Activated naive CD4-positive, alpha-beta T cell treated with anti-CD3 and anti-CD28 coated beads, Interleukin-2, amount 50 U/mL, for 72 hours (primary cell): ENCODE data around the gene WWC2. TPM values are rescaled to one million over a fixed set of nuclear protein-coding genes. Genes with fewer than 3 reads are reported as not detected.

Experiments
- ATAC-seq, 2 donors: fragments of 150-1000 bp; cut with Tn5 transposase; 2 replicates each; pipeline ENCODE4 v1.10.0; 2021; ENCODE audit warnings: mild to moderate bottlenecking in 2 of 2, moderate library complexity in 2 of 2
- DNase-seq, 2 donors: peaks; one replicate each; pipeline ENCODE4 v3.0.0; 2021 to 2022; ENCODE audit warnings: low spot score in 2 of 2
- H3K27ac Mint-ChIP-seq, 2 donors: one replicate each; pipeline ENCODE4 v1.8.0; 2022; ENCODE audit warnings: mild to moderate bottlenecking in 2 of 2, mixed read lengths in 2 of 2
- H3K36me3 Mint-ChIP-seq, 2 donors: one replicate each; pipeline ENCODE4 v1.8.0; 2022; ENCODE audit warnings: mixed read lengths in 2 of 2
- H3K9me3 Mint-ChIP-seq, 2 donors: one replicate each; pipeline ENCODE4 v1.8.0; 2022; ENCODE audit warnings: mixed read lengths in 2 of 2
- total RNA-seq, 2 donors: library from RNA; stranded (reverse); gene quantifications; one replicate each; pipeline ENCODE4 v1.2.3, GENCODE V29; 2022

The WWC2 gene
- total RNA-seq, 2 donors from 2014 or later = 3.1 to 3.8 TPM

DNA sequence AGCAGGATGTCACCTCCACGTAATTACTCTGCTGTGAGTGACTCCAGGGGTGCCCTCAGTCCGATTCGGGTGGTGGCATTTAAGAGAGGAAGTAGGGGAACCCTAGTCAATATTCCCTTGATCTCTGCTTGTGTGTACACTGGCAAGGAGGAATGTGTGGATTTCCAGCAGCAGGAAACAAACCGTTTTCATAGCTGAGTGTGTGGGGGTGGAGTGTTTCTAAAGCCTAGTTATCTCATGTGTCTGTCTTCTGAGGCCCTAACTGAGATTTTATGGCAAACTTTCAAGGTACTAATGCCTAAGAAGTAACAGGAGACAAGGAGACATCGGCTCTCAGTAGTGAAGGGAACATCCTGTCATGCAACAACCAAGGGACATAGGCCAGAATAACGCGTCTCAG is 229.8 kb downstream of the WWC2 start:
- Mint-ChIP-seq H3K27ac (no peak overlapping the region), H3K36me3 (peaks cover 0 to 4% of the 10 kb centered on the region in 2 donors), H3K9me3 (no peaks in the 10 kb centered on the region)
- no peak for DNase-seq
- ATAC-seq = no peak

DNA sequence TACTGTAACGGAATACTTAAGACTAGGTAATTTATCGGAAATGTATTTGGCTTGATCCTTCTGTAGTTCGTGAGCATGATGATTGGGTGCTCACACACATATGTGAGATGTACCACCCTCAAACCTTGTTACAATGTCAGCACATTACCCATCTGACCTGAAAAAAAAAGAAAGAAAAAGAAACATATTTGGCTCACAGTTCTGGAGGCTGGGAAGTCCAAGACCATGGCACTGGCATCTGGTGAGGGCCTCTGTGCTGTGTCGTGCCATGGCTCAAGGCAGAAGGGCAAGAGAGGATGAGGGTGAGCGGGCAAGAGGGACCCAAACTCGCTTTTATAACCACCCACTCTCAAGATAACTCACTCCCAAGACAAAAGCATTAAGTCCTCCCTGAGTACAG is 230.2 kb downstream of the WWC2 start:
- Mint-ChIP-seq H3K36me3 (peaks cover 0 to 4% of the 10 kb centered on the region in 2 donors), H3K9me3 (no peaks in the 10 kb centered on the region), H3K27ac (no peak overlapping the region)
- no peak for ATAC-seq
- DNase-seq = no peak

DNA sequence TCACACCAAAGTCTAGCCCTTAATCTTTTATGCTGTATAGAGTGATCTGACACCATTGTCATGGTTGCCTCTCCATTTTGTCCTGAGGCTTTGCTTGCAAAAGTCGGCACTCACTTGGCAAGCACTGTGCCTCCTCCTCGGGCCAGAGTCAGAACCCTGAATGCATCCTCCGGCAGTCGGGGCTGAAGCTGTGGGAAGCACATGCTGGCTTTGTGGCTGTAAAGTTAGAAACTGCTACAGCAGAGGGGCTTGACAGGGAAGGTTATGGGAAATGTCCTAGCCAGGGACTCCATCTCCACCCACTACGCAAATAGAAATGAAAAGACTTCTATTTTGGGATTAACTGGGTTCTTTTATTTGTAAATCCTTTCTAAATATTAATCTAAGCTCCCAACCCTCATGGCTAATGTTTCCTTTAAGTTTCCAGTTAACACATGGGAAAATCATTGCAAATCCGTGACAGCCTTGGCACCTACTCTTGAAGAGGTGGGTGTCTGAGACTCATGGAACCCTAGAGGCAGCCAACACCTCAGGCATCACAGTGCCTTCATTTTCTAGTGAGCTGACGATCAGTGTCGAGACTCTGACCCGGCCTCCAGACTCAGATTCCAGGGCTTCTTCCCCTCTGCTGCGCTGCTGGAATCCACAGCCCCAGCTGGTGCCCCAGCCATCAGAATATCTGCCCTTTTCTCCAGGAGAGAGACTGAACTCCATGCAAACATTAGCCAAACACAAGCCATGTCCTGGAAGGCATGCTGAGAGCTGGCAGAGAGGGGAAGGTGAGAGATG is 231.1 kb downstream of the WWC2 start:
- Mint-ChIP-seq H3K27ac (no peak overlapping the region), H3K36me3 (peaks cover 0 to 4% of the 10 kb centered on the region in 2 donors), H3K9me3 (no peaks in the 10 kb centered on the region)
- ATAC-seq (no peak), DNase-seq (no peak)

DNA sequence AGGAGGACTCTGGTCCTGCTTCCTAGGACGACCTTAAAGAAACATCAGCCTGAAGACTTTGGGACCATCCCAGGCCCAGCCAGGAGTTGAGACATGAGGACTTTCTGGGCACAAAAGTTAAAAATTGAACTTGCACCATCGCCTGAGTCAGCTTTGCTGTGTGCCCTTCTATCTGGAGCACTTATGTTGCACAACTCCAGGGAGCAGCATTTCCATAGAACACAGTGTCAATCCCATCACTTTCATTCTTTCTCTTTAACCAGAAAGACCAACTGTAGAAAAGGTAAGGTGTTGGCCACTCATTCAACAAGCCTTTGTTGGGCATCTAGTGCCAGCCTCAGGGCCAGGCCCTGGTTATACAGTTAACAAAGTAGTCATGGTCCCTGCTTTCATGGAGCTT is 231.8 kb downstream of the WWC2 start:
- no peak for DNase-seq
- peaks cover 0 to 4% of the 10 kb centered on the region in 2 donors for H3K36me3 Mint-ChIP-seq
- H3K9me3 Mint-ChIP-seq = no peaks in the 10 kb centered on the region
- ATAC-seq = no peak
- no peak overlapping the region for H3K27ac Mint-ChIP-seq

DNA sequence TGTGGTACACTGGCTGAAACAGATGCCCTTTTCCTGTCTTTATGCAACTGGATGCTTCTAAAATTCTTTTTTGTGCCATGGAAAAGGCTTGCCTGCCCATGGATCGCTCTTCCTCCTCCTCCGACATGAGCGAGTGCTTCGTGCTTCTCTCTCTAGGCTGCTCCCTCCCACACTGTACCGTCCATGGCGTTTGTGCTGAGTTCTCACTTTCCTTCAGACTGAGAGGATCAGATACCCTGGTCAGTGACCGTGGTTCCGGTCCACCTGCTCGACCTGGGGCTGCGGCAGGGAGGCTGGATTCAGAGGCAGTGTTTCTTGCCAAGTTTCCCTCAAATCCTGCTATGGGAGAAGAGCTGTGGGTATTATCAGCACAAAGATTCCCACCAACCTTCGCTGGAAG is 233.4 kb downstream of the WWC2 start:
- no peak for ATAC-seq
- no peaks in the 10 kb centered on the region for H3K36me3 Mint-ChIP-seq
- DNase-seq = no peak
- no peaks in the 10 kb centered on the region for H3K9me3 Mint-ChIP-seq
- H3K27ac Mint-ChIP-seq = no peak overlapping the region

DNA sequence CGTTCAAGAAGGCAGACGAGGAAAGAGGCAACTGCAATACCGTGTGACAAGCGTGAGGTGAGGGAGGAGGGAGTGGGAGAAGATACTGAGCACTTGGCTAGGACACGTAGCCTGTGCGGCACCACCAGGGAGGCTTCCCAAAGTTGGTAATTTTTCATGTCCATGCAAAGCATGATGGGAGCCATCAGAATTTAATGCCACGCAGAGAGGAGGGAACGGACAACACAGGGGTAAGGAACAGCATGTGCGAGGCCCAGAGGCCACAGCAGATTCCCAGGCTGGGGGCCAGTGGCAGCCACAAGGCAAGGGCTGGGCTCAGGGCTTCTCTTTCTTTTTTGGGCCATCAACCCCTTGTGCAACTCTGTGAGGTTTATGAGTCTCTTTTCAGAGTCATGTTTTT is 234.1 kb downstream of the WWC2 start:
- no peak for DNase-seq
- Mint-ChIP-seq H3K9me3 (no peaks in the 10 kb centered on the region), H3K27ac (no peak overlapping the region), H3K36me3 (no peaks in the 10 kb centered on the region)
- ATAC-seq = no peak

DNA sequence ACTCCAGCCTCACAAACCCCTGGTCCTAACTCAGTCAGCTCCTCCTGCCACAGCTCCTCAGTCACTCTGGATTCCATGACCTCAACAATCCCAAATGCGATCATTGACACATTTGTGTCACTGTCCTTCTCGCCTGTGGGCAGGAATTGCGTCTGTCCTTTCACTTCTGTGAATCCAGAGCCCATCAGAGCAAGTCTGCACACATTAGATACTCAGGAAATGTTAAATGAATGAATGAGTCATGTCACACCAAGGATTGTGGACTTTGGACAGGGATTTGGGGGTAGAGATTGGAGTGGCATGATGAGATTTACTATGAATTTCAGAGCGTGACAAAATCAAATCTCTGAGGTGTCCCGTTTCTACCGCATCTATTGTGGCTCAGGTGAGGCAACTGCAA is 234.9 kb downstream of the WWC2 start:
- no peak for DNase-seq
- no peak overlapping the region for H3K27ac Mint-ChIP-seq
- ATAC-seq = no peak

DNA sequence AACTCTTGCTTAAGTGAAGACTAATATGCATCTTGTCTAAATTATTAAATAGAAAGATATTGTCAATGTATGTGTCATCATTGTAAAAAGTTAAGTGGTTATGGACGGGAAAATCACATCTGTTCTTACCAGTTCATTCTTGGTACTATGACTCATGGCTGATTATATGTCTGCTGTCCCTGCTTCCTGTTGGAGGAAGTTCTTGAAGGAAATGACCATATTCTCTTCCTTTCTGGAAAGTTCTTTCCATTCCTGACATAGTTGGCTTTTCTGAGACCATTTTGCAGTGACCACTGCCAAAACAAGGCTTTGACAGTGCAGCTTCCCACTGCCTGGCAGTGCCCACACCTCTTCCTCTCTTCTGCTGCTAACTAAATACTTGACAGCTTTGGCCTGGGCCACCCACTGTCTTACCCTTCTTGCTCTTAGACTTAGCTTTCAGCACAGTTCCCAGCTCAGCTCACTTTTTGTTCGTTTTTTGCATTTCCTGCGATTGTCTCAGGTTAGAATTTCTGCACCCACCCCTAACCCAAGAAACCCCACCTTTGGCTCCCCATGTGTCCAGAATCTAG is 236.4 kb downstream of the WWC2 start:
- Mint-ChIP-seq H3K27ac (peak overlapping the region in 1 of 2 donors; percentile 6), H3K9me3 (no peaks in the 10 kb centered on the region), H3K36me3 (no peaks in the 10 kb centered on the region)
- DNase-seq = no peak
- peak; percentile 33 to 57 for ATAC-seq

More for the DNA sequence above, 234.9 kb downstream of the WWC2 start:
- H3K36me3 Mint-ChIP-seq = no peaks in the 10 kb centered on the region
- no peaks in the 10 kb centered on the region for H3K9me3 Mint-ChIP-seq

DNA sequence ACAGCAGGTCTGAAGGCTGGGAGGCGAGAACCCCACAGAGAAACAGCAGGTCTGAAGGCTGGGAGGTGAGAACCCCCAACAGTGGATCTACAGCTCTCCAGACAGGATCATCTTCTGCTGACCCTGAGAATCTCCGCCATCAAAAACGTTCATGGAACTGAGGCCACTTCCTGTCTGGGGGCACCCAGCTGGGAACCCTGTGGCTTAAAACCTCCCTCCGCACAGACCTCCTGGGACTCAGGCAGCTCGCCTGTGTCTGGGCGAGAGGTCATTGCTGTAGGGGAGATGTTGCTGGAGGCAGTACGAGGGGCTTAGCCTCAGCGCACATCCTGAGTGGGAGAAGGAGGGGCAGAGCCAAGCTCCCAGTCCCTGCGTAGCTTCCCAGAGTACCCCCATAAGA is 238.3 kb downstream of the WWC2 start:
- no peak for ATAC-seq
- H3K9me3 Mint-ChIP-seq = no peaks in the 10 kb centered on the region
- no peaks in the 10 kb centered on the region for H3K36me3 Mint-ChIP-seq
- H3K27ac Mint-ChIP-seq = no peak overlapping the region
- peak in 1 of 2 donors; percentile 31 for DNase-seq

DNA sequence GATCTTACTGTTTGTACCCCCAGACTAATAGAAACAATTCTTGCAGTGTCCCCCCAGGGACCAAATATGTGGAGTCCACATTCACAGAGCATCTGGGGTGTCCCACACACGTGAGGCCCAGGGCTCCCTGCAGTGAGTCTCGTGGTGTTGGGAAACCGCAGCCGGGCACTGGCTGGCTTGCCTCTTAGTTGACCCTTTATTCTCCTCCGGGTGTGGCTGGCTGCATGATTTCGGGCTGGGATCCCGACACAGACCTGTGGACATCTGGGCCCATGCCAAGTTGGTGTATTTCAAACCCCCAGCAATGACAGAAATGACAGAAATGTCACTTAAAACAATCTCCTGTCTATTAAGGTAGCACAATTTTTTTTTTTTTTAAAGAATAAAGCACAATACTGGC is 238.8 kb downstream of the WWC2 start:
- H3K9me3 Mint-ChIP-seq = no peaks in the 10 kb centered on the region
- ATAC-seq = no peak
- DNase-seq = peak in 1 of 2 donors; percentile 23
- no peaks in the 10 kb centered on the region for H3K36me3 Mint-ChIP-seq
- H3K27ac Mint-ChIP-seq = peak overlapping the region in 1 of 2 donors; percentile 32

DNA sequence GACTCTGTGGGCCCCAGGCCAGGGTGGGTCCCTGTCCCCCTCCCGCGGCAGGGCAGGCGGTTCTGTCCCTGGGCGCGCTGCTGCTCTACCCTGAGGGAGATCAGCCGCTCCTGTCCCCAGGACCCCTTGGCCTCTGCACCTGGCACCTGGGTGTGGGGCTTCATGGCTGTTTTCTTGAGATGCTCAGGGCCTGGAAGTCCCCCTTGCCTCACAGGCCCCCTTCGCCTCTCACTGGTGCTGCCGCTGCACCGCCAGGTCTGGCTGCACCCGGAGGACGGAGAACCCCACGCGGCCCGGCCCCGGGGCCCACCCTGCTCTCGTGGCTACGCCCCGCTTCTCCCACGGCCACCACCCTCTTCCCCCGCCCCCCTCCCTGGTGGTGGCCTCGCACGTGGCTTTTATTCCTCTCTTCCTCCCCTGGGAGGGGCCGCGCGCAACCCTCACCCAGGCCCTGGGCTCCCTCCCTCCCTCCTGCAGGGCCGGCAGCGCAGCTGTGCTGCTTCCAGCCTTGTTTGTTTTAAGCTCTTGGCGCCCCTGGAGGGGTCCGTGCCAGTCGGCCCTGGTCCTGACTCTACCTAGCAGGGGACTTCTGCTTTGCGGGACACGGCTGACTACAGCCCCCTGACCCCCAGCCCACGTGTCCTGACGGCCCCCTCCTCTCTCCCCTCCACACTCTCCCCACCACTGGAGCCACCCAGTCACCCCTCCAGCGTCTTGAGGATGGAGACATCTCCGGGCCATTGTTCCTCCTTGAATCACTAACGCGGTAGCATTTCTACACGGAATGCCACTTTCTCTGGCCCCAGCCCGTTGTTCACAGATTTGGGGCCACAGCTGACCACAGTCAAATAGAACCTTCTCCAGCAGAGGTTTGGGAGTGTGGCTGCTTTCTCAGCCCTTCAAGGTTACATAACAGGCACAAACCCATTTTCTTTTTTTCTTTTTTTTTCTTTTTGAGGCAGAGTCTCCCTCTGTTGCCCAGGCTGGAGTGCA is 243.8 kb downstream of the WWC2 start:
- peak in 1 of 2 donors; percentile 39 for DNase-seq
- no peaks in the 10 kb centered on the region for H3K9me3 Mint-ChIP-seq

DNA sequence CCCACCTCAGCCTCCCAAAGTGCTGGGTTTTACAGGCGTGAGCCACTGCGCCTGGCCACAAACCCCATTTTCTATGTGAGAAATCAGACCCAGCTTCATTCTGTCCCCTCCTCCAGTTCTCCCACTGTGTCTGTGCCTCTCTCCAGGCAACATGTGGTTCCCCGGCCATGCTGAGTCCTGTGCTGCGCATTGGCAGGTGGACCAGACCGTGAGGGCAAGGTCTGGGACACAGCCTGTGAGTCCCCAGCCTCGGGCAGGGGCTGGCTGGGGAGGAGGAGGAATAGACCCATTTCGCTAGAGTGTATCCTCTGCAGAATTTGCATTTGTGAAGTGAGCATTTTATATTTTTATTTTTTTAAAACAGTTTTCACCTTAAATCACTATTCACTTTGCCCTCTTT is 244.7 kb downstream of the WWC2 start:
- H3K36me3 Mint-ChIP-seq = no peaks in the 10 kb centered on the region
- H3K27ac Mint-ChIP-seq = no peak overlapping the region
- no peak for ATAC-seq

More for the DNA sequence above, 243.8 kb downstream of the WWC2 start:
- no peak overlapping the region for H3K27ac Mint-ChIP-seq
- ATAC-seq = peak in 1 of 2 donors; percentile 41
- no peaks in the 10 kb centered on the region for H3K36me3 Mint-ChIP-seq

DNA sequence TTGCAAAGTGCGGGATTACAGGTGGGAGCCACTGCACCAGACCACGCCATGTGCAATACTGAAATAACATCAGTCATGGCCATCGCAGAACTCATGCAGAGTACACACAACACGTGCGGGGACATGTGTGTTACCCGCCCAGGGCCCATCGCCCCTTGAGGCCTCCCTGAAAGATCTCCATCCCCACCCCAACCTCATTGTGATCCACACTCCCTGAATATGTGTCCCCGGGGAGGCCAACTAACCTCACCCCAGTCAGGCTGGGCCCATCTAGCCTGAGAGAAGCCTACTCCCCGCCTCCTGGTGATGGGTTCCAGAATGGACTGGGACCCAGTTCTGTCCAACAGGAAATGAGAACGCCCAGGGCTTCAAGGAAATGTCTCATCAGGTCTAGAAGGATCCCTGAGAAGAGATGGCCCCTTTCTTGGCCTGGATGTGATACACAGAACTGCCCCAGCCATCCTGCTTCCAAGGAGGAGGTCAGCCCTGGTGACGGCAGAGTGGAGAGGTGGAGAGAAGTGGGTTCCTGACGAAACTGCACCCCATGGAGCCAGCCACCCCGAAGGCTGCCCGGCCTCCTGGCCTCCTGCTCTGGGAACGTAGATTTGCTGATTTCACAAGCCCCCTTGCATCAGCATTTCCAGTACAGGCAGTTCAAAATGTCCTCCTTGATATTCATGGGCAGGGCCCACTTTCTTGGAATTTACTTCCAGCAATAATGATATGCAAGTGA is 245.6 kb downstream of the WWC2 start:
- ATAC-seq = no peak
- H3K9me3 Mint-ChIP-seq = no peaks in the 10 kb centered on the region
- H3K27ac Mint-ChIP-seq = no peak overlapping the region
- H3K36me3 Mint-ChIP-seq = no peaks in the 10 kb centered on the region
- peak in 1 of 2 donors; percentile 25 for DNase-seq

More for the DNA sequence above, 244.7 kb downstream of the WWC2 start:
- H3K9me3 Mint-ChIP-seq = no peaks in the 10 kb centered on the region
- DNase-seq = peak in 1 of 2 donors; percentile 30

DNA sequence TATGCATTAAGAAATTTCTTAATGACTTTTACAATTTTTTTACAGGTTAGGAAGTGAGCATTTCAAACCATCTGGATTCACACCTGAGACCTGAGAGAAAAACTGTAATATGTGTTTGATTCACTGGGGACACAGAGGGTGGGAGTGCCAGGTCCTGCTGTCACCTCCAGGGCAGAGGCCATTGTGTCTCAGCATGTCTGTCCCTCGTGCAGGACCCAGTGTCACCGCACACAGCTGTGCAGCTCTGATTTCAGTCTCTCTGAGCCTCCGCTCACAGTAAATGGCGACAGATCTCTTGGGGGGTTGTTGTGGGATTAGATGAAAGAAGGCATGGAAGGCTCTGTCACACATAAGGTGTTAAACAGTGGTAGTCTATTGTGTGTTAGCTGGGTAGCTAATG is 246.2 kb downstream of the WWC2 start:
- Mint-ChIP-seq H3K36me3 (no peaks in the 10 kb centered on the region), H3K27ac (no peak overlapping the region), H3K9me3 (peaks cover 0 to under 1% of the 10 kb centered on the region in 2 donors)
- ATAC-seq = no peak
- peak in 1 of 2 donors; percentile 21 for DNase-seq

DNA sequence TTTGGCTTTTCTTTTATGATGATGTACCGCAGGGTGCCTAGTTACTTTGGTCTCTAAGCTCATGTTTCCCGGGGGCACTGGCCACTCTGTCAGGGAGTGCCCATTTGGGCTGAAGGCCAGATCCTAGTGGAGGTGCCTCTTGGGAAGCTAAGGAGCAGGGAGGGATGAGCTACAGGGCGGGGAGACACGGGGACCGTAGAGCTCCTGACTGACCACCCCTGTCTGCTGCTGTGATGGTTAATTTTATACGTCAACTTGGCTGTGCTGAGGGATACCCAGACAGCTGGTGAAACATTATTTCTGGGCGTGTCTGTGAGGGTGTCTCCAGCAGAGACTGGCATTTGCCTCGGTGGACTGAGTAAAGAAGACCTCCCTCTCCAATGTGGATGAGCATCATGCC is 248.1 kb downstream of the WWC2 start:
- ATAC-seq (no peak), DNase-seq (peak in 1 of 2 donors; percentile 47)
- no peaks in the 10 kb centered on the region for H3K36me3 Mint-ChIP-seq
- H3K9me3 Mint-ChIP-seq = peaks cover 0 to 3% of the 10 kb centered on the region in 2 donors
- no peak overlapping the region for H3K27ac Mint-ChIP-seq

DNA sequence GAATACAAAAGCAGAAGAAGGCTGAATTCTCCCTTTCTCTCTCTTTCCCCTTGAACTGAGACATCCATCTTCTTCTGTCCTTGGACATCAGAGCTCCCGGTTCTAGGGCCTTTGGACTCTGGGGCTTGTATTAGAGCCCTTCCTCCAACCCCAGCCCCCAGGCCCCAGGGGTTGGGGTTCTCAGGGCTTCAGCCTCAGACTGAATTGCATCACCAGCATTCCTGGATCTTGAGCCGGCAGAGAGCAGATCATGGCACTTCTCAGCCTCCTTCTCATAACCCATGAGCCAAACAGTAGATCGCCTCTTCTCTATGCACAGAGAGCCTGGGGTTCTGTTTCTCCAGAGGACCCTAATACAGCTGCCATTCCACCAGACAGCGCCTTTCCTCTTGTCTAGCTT is 248.5 kb downstream of the WWC2 start:
- no peaks in the 10 kb centered on the region for H3K36me3 Mint-ChIP-seq
- ATAC-seq (no peak), DNase-seq (no peak)
- H3K27ac Mint-ChIP-seq = no peak overlapping the region
- peaks cover 0 to 3% of the 10 kb centered on the region in 2 donors for H3K9me3 Mint-ChIP-seq
